Dendritic cell treated with granulocyte-macrophage colony-stimulating factor and Interleukin-4, amounts not matched to agents 40 ng/mL and 50 ng/mL, for 4 days (primary cell): ENCODE data around the gene CDK2.
"Not testable (repeated sequence)": the region's sequence is repeated elsewhere in the genome, so short reads cannot be mapped to it uniquely, and the experiment has no call there.

Experiments
- H3K27ac Mint-ChIP-seq: one replicate; pipeline ENCODE4 v1.8.0; 2022; ENCODE audit warnings: mild to moderate bottlenecking, mixed read lengths
- H3K27me3 Mint-ChIP-seq: one replicate; pipeline ENCODE4 v1.8.0; 2022; ENCODE audit warnings: mild to moderate bottlenecking, mixed read lengths
- H3K36me3 Mint-ChIP-seq: one replicate; pipeline ENCODE4 v1.8.0; 2022; ENCODE audit warnings: low read depth, mixed read lengths
- H3K4me1 Mint-ChIP-seq: one replicate; pipeline ENCODE4 v1.8.0; 2022; ENCODE audit warnings: low read depth, mixed read lengths
- H3K4me3 Mint-ChIP-seq: one replicate; pipeline ENCODE4 v1.8.0; 2022; ENCODE audit warnings: mild to moderate bottlenecking, moderate library complexity, mixed read lengths
- H3K9me3 Mint-ChIP-seq: one replicate; pipeline ENCODE4 v1.8.0; 2022; ENCODE audit warnings: mixed read lengths
- intact Hi-C: fragments of 100-400 bp; cut with micrococcal nuclease; formaldehyde crosslinking; loops from one replicate; pipeline ENCODE4 v1.15.0; 2022

CDK2 gene

DNA sequence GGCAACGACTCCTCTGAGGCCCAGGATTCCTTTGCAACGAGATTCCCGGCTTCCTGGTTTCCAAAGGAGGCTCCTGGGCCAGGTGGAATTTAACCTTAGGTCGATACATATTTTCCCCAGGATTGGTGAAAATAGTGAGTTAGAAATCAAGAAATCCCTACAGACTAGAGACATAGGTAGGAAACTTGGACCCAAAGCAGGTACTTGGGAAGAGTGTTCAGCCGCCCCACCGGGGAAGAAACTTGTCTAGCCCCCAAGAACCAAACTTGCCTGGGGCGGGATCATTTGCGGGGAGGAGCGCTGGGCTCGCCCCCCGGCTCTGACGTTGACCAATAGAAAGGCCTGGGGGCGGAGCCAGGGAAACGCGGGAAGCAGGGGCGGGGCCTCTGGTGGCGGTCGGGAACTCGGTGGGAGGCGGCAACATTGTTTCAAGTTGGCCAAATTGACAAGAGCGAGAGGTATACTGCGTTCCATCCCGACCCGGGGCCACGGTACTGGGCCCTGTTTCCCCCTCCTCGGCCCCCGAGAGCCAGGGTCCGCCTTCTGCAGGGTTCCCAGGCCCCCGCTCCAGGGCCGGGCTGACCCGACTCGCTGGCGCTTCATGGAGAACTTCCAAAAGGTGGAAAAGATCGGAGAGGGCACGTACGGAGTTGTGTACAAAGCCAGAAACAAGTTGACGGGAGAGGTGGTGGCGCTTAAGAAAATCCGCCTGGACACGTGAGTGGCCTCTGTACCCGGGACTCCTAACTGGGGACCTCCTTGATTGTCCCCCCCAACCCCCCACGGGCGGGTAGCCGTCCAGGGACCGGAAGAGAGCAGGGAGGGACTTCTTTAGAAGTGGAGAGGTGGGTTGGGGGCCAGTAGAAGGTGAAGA, at the start of gene CDK2:
CDK2 (plus strand) TSS at position 423 of the 874 bp plus-strand sequence; CDS start at position 602, 179 bp downstream.
- no peaks in the 10 kb centered on the region for H3K9me3 Mint-ChIP-seq
- peaks cover 23% of the 10 kb centered on the region for H3K36me3 Mint-ChIP-seq
- H3K4me1 Mint-ChIP-seq: peaks cover 37% of the 10 kb centered on the region
- peak within 1 kb of the TSS; percentile 80 for H3K27ac Mint-ChIP-seq
- H3K4me3 Mint-ChIP-seq: peak within 1 kb of the TSS; percentile 86
- intact Hi-C loops: no loop called here
- no peaks in the 10 kb centered on the region for H3K27me3 Mint-ChIP-seq

GRCh38 chr12:55919032-55919431, 47.6 kb upstream of the CDK2 start:
- peaks cover 75% of the 10 kb centered on the region for H3K36me3 Mint-ChIP-seq
- H3K27ac Mint-ChIP-seq, H3K4me3 Mint-ChIP-seq: not testable (repeated sequence)

DNA sequence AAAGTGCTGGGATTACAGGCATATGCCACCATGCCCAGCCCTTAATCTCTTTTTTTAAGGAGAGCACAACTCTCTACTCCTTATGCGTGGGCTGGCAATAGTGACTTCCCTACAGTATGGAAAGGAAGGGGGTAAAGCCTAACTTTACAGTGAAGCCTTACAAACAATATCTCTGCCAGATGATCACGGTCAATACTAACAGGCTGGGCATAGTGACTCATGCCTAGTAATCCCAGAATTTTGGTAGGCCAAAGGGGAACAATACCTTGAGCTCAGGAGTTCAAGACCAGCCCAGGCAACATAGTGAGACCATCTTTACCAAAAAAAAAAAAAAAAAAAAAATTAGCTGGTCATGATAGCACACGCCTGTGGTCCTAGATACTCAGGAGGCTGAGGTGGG, 44.5 kb upstream of the CDK2 start:
- Mint-ChIP-seq H3K9me3 (no peaks in the 10 kb centered on the region), H3K27me3 (no peaks in the 10 kb centered on the region), H3K36me3 (peaks cover 86% of the 10 kb centered on the region), H3K4me1 (peaks cover 43% of the 10 kb centered on the region), H3K4me3 (no peak overlapping the region), H3K27ac (peak overlapping the region; percentile 22)
- intact Hi-C loops: no loop called here

More at GRCh38 chr12:55919032-55919431, 47.6 kb upstream of the CDK2 start:
- H3K9me3 Mint-ChIP-seq, H3K27me3 Mint-ChIP-seq, intact Hi-C loops: not testable (repeated sequence)
- H3K4me1 Mint-ChIP-seq: peaks cover 43% of the 10 kb centered on the region

DNA sequence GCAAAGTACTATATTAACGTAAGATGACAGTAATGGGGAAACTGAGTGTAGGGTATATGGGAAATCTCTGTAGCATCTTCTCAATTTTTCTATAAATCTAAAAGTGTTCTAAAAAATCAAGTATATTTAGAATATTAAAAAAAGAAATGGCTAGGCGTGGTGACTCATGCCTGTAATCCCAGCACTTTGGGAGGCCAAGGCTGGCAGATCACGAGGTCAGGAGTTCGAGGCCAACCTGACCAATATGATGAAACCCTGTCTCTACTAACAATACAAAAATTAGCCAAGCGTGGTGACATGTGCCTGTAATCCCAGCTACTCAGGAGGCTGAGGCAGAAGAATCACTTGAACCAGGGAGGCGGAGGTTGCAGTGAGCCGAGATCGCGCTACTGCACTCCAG, 43.0 kb upstream of the CDK2 start:
- H3K27ac Mint-ChIP-seq, H3K27me3 Mint-ChIP-seq, H3K9me3 Mint-ChIP-seq, intact Hi-C loops, H3K4me3 Mint-ChIP-seq: not testable (repeated sequence)
- H3K36me3 Mint-ChIP-seq: peaks cover 76% of the 10 kb centered on the region
- peaks cover 48% of the 10 kb centered on the region for H3K4me1 Mint-ChIP-seq

DNA sequence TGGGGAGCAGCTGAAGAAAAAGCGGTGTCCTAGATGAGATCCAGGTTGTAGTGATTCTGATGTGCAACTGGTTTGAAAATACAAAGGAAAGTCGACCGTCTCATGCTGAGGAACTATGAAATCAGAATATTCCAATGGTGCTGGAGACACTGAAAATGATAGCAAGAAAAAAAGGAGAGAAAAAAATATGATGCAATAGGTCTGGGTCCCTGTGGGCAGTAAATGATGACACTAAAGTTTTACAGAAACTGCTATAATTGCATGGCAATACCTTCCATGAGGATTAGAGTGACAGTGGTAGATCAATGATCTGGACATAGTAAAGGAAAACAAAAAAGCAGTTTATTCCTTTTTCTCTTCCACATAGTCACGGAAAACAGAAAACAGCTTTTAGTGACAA, 41.3 kb upstream of the CDK2 start:
- H3K27ac Mint-ChIP-seq: no peak overlapping the region
- peaks cover 65% of the 10 kb centered on the region for H3K36me3 Mint-ChIP-seq
- peak overlapping the region; percentile 44 for H3K4me3 Mint-ChIP-seq
- intact Hi-C loops: no loop called here
- H3K9me3 Mint-ChIP-seq: no peaks in the 10 kb centered on the region
- peaks cover 63% of the 10 kb centered on the region for H3K4me1 Mint-ChIP-seq
- H3K27me3 Mint-ChIP-seq: no peaks in the 10 kb centered on the region

- Mint-ChIP-seq H3K36me3 (peaks cover 62% of the 10 kb centered on the region), H3K9me3 (no peaks in the 10 kb centered on the region), H3K27ac (peak overlapping the region; percentile 99), H3K4me3 (peak overlapping the region; percentile 95), H3K4me1 (peaks cover 70% of the 10 kb centered on the region), H3K27me3 (no peaks in the 10 kb centered on the region)
- intact Hi-C loops: loop anchor here (2.0 kb wide), 2 partner anchors 15 to 75 kb away; no protein-coding TSS in a partner anchor
Measured at GRCh38 chr12:55925870-55926737, 40.5 kb upstream of the CDK2 start.

GRCh38 chr12:55926738-55927587, 39.7 kb upstream of the CDK2 start:
- Mint-ChIP-seq H3K27me3 (no peaks in the 10 kb centered on the region), H3K27ac (peak overlapping the region; percentile 99), H3K36me3 (peaks cover 61% of the 10 kb centered on the region), H3K9me3 (no peaks in the 10 kb centered on the region), H3K4me1 (peaks cover 71% of the 10 kb centered on the region), H3K4me3 (peak overlapping the region; percentile 95)
- intact Hi-C loops: loop anchor here (1.0 to 2.0 kb wide), 4 partner anchors 14 to 110 kb away; partner anchors contain the start of genes DNAJC14 and SARNP

DNA sequence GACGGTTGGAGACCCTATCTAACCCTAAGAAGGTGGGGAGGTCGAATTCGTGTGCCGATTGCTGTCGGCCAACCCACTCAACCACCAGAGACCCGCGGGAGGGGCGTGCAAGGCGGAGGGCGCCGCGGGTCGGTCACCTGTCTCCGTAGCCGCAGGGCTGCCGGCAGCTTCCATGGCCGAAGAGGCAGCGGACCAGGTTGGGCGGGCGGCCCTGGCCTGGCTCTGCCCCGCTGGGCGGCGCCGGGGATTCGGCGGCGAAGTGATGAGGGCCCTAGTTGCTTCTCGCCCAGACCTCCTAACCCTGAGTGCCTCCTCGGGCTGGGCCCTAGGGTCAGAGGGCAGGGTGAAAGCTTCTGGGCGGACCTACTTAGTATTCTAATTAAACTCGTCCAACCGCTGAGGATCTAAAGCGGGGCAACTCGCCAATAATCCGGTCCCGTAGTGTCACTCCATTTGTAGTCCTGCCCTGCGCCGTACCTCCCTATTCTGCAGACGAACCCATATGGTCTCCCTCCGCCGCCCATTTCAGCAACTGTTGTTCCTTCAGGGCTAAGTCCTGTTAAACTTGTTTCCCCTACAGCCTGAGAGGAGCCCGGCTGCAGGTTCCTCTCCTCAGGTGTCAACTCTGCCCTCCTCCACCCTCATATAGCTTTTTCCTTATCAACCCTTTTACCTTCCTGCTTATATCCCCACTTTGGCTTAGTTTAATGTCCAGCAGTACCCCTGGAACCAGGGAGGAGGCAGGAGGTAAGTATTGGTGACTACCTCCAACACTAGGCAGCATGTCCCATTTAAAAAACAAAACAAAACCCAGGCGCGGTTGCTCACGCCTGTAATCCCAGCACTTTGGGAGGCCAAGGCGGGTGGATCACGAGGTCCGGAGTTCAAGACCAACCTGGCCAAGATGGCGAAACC, 38.8 kb upstream of the CDK2 start, which contains the start of gene PYM1:
PYM1 (minus strand) TSS at position 307 of the 915 bp plus-strand sequence; CDS start at position 174, 133 bp downstream.
- H3K4me1 Mint-ChIP-seq: peaks cover 67% of the 10 kb centered on the region
- H3K27me3 Mint-ChIP-seq: no peaks in the 10 kb centered on the region
- intact Hi-C loops: loop anchor here (1.0 to 2.0 kb wide), 4 partner anchors 13 to 111 kb away; partner anchors contain the start of genes DNAJC14 and SARNP

GRCh38 chr12:55929306-55929791, 37.3 kb upstream of the CDK2 start:
- Mint-ChIP-seq H3K27ac (peak overlapping the region; percentile 88), H3K4me1 (peaks cover 75% of the 10 kb centered on the region), H3K27me3 (no peaks in the 10 kb centered on the region), H3K9me3 (no peaks in the 10 kb centered on the region), H3K36me3 (peaks cover 37% of the 10 kb centered on the region), H3K4me3 (peak overlapping the region; percentile 9)
- intact Hi-C loops: no loop called here

More for the DNA sequence above, 38.8 kb upstream of the CDK2 start, which contains the start of gene PYM1:
- Mint-ChIP-seq H3K36me3 (peaks cover 52% of the 10 kb centered on the region), H3K4me3 (peak within 1 kb of the TSS; percentile 95), H3K9me3 (no peaks in the 10 kb centered on the region), H3K27ac (peak within 1 kb of the TSS; percentile 99)

- Mint-ChIP-seq H3K36me3 (peaks cover 28% of the 10 kb centered on the region), H3K27me3 (no peaks in the 10 kb centered on the region), H3K27ac (peak within 1 kb of the TSS; percentile 88), H3K4me3 (peak within 1 kb of the TSS; percentile 92), H3K9me3 (no peaks in the 10 kb centered on the region), H3K4me1 (peaks cover 70% of the 10 kb centered on the region)
- intact Hi-C loops: no loop called here
Measured at GRCh38 chr12:55930771-55931316, 35.8 kb upstream of the CDK2 start, which contains the start of gene DGKA. DGKA (plus strand) TSS chr12:55931162; CDS start chr12:55936504, 5,342 bp downstream.

DNA sequence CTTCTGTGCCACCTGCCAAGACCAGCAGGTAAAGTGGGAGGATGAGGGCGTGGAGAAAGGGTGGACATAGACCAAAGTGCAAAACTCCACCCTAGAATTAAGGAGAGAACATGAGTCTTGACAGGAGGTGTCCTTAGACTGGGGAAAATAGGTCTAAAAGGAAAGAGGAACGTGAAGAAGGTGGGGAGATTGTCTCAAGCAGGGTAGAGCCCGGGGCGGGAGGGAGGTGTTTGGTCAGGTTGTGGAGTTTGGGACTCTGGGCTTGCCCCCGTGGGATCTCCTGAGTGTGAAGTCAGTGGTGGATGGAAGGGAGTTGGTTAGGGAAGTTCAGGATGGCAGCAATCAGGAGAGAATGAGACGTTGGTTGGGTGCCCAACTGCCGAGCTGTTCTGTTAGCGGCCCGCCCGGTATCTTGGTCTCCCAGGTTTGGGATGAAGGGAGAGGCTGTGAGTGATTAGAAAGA, 35.3 kb upstream of the CDK2 start:
- Mint-ChIP-seq H3K9me3 (no peaks in the 10 kb centered on the region), H3K27ac (peak overlapping the region; percentile 88), H3K36me3 (peaks cover 30% of the 10 kb centered on the region), H3K4me3 (peak overlapping the region; percentile 92), H3K4me1 (peaks cover 69% of the 10 kb centered on the region), H3K27me3 (no peaks in the 10 kb centered on the region)
- intact Hi-C loops: no loop called here
